ENCODE data around the gene IGSF9B. TPM values are rescaled to one million over a fixed set of nuclear protein-coding genes. Genes with fewer than 3 reads are reported as not detected.

IGSF9B gene
- total RNA-seq, 2 experiments from 2014 or later = 24.3 to 27.4 TPM

DNA sequence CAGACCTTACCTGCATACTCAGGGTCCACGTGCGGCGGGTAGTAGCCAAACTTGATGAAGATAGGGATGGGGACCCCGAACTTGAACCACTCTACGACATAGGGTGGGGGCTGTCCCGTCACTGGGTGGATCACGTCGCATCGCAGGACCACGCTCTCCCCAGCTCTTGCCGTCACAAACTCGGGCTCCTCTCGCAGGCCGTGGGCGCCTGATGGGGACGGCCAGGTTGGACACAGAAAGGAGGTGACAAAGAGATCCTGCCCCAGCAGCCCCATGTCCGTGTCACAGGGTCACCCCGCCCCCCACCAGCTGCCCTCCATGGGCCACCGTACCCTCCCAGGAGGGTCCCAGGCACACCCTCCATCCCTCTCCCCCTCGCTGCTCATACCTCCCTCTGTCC is 10.7 kb downstream of the IGSF9B start:
- peaks cover 64% of the 10 kb centered on the region for H3K4me1 ChIP-seq (ENCODE audit: insufficient read depth, low read length)
- peak overlapping the region; percentile 96 for H3K27ac Mint-ChIP-seq
- H3K27ac ChIP-seq (ENCODE audit: low read depth in 1 of 2, low read length in 2 of 2) = peak overlapping the region in 1 of 2 donors; percentile 85
- ChIA-PET POLR2A (interaction anchor here (0.9 to 5.4 kb wide), 4 partner anchors 11 to 104 kb away, joined by 4 to 48 read pairs (median 23); partner anchors contain the start of gene IGSF9B), CTCF (interaction anchor here (2.8 to 3.1 kb wide), 2 partner anchors 11 to 18 kb away, joined by 20 to 26 read pairs; partner anchors contain the start of gene IGSF9B)
- H3K4me3 ChIP-seq (ENCODE audit: low read length) = no peak overlapping the region
- no peaks in the 10 kb centered on the region for H3K9me3 Mint-ChIP-seq
- H3K27me3 Mint-ChIP-seq = no peaks in the 10 kb centered on the region
- H3K4me3 Mint-ChIP-seq = peak overlapping the region; percentile 68
- TF ChIP-seq CTCF (IDR thresholded peaks at IDR 0.05) = no peak
- peaks cover 72% of the 10 kb centered on the region for H3K4me1 Mint-ChIP-seq (ENCODE audit: low read depth)
- intact Hi-C loops (cut with DNase I, micrococcal nuclease) = loop anchor here in 1 of 2 experiments (2.0 to 5.0 kb wide), 3 partner anchors 17 to 386 kb away; partner anchors contain the start of gene GLB1L2
- no peaks in the 10 kb centered on the region for H3K27me3 ChIP-seq (ENCODE audit: control insufficient read depth in 1 of 2, insufficient read depth in 2 of 2, low read length in 2 of 2)
- ATAC-seq (ENCODE audit: poor library complexity) (no peak), DNase-seq (no peak)
- H3K36me3 Mint-ChIP-seq (ENCODE audit: low read depth) = peaks cover 26% of the 10 kb centered on the region
- H3K9me3 ChIP-seq (ENCODE audit: control insufficient read depth in 1 of 2, insufficient read depth in 1 of 2, low read length in 2 of 2) = no peaks in the 10 kb centered on the region
- peaks cover 3% of the 10 kb centered on the region for H3K36me3 ChIP-seq (ENCODE audit: insufficient read depth, low read length)

DNA sequence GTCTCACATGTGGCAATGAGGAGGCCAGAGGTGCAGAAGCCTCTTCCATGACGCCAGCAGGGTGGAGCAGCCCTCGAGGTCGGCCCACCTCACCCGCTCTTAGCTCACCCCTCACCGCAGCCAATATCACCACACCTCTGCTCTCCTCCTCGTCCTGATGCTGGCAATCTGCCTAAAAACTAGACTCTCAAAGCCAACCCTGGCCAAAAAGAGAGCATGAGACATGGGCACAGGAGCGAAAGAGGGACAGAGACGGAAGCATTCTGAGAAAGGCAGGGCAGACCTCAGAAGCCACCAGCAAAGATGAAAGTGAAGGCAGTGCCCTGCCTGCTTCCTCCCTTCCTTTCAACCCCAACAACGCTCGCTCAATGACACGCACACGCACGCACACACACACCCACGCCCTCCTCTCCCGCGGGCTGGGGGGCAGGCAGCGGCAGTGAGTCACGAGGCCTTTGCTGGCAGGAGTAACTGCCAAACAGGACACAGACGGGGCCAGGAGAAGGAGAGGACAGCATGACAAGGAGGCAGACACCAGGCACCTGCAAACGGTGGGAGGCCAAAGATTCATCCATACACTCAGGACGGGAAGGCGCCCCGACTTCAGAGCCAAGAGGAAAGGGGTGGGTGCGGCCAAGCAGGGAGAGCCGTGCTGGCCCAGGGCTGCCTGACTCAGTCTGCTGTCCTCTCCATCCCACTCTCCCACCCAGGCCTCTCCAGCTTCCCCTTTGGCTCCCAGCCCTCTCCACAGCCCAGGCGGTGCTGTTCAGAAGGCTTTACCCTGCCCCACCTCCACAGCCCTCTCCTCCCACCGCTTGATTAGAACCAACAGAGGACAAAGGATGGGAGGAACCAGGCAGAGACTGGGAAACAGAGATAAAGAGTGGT is 11.4 kb downstream of the IGSF9B start:
- ATAC-seq (ENCODE audit: poor library complexity) (peak; percentile 68), DNase-seq (peak; percentile 57 to 95 (median 78))
- peaks cover 3% of the 10 kb centered on the region for H3K36me3 ChIP-seq (ENCODE audit: insufficient read depth, low read length)
- Mint-ChIP-seq H3K9me3 (no peaks in the 10 kb centered on the region), H3K4me3 (peak overlapping the region; percentile 91), H3K4me1 (ENCODE audit: low read depth) (peaks cover 72% of the 10 kb centered on the region), H3K36me3 (ENCODE audit: low read depth) (peaks cover 30% of the 10 kb centered on the region), H3K27me3 (no peaks in the 10 kb centered on the region), H3K27ac (peak overlapping the region; percentile 96)
- H3K27me3 ChIP-seq (ENCODE audit: control insufficient read depth in 1 of 2, insufficient read depth in 2 of 2, low read length in 2 of 2) = no peaks in the 10 kb centered on the region
- ChIA-PET CTCF (interaction anchor here (1.3 to 3.1 kb wide), 3 partner anchors 11 to 18 kb away, joined by 5 to 26 read pairs (median 8); partner anchors contain the start of gene IGSF9B), POLR2A (interaction anchor here (0.6 to 5.4 kb wide), 7 partner anchors 11 to 280 kb away, joined by 3 to 48 read pairs (median 4); partner anchors contain the start of genes IGSF9B and VPS26B)
- no peaks in the 10 kb centered on the region for H3K9me3 ChIP-seq (ENCODE audit: control insufficient read depth in 1 of 2, insufficient read depth in 1 of 2, low read length in 2 of 2)
- H3K27ac ChIP-seq (ENCODE audit: low read depth in 1 of 2, low read length in 2 of 2) = peak overlapping the region; percentile 5 to 85
- TF ChIP-seq CTCF (IDR thresholded peaks at IDR 0.05) = no peak
- intact Hi-C loops (cut with DNase I, micrococcal nuclease) = loop anchor here (1.0 to 5.0 kb wide), 6 partner anchors 12 to 387 kb away; partner anchors contain the start of gene GLB1L2 (in 1 of the 2)
- H3K4me1 ChIP-seq (ENCODE audit: insufficient read depth, low read length) = peaks cover 64% of the 10 kb centered on the region
- H3K4me3 ChIP-seq (ENCODE audit: low read length) = peak overlapping the region; percentile 53

GRCh38 chr11:133943950-133944698 is 12.6 kb downstream of the IGSF9B start:
- Histone ChIP-seq H3K27me3 (ENCODE audit: control insufficient read depth in 1 of 2, insufficient read depth in 2 of 2, low read length in 2 of 2) (no peaks in the 10 kb centered on the region), H3K4me3 (ENCODE audit: low read length) (peak overlapping the region; percentile 53), H3K36me3 (ENCODE audit: insufficient read depth, low read length) (peaks cover 3% of the 10 kb centered on the region), H3K27ac (ENCODE audit: low read depth in 1 of 2, low read length in 2 of 2) (peak overlapping the region in 1 of 2 donors; percentile 85), H3K4me1 (ENCODE audit: insufficient read depth, low read length) (peaks cover 63% of the 10 kb centered on the region), H3K9me3 (ENCODE audit: control insufficient read depth in 1 of 2, insufficient read depth in 1 of 2, low read length in 2 of 2) (no peaks in the 10 kb centered on the region)
- H3K36me3 Mint-ChIP-seq (ENCODE audit: low read depth) = peaks cover 41% of the 10 kb centered on the region
- ChIA-PET POLR2A (interaction anchor here (0.6 to 5.4 kb wide), 7 partner anchors 13 to 281 kb away, joined by 3 to 48 read pairs (median 4); partner anchors contain the start of genes IGSF9B and VPS26B), CTCF (interaction anchor here (1.3 to 2.8 kb wide), 3 partner anchors 12 to 16 kb away, joined by 5 to 8 read pairs (median 5); partner anchors contain the start of gene IGSF9B)
- no peak for TF ChIP-seq CTCF (IDR thresholded peaks at IDR 0.05)
- no peak for ATAC-seq (ENCODE audit: poor library complexity)
- no peak for DNase-seq
- intact Hi-C loops (cut with DNase I, micrococcal nuclease) = no loop called here
- H3K4me3 Mint-ChIP-seq = peak overlapping the region; percentile 91
- no peaks in the 10 kb centered on the region for H3K9me3 Mint-ChIP-seq
- peaks cover 64% of the 10 kb centered on the region for H3K4me1 Mint-ChIP-seq (ENCODE audit: low read depth)
- no peaks in the 10 kb centered on the region for H3K27me3 Mint-ChIP-seq
- peak overlapping the region; percentile 96 for H3K27ac Mint-ChIP-seq
